ENCODE results near the gene RCL1.
"Not testable (repeated sequence)": the region's sequence is repeated elsewhere in the genome, so short reads cannot be mapped to it uniquely, and the experiment has no call there.

RCL1 gene

DNA sequence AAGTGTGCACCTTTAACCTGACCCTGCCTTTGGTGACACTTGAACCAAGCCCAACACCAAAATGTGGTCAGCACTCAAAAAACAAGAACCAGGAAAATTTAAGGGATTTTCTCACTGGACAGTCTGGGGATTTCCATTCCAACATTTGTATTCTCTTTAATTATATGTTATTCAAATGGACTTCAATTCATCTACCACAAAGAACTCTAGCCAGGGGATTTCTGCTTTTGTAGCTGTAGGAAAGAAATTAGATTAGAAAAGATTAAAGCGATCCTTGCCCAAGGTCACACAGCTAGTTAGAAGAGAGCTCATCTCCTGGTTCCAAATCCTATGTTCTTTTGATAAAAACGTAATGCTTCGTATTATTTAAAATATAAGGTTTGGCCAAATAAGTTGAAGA lies 97.5 kb downstream of the RCL1 start:
- DNase-seq = no peak

DNA sequence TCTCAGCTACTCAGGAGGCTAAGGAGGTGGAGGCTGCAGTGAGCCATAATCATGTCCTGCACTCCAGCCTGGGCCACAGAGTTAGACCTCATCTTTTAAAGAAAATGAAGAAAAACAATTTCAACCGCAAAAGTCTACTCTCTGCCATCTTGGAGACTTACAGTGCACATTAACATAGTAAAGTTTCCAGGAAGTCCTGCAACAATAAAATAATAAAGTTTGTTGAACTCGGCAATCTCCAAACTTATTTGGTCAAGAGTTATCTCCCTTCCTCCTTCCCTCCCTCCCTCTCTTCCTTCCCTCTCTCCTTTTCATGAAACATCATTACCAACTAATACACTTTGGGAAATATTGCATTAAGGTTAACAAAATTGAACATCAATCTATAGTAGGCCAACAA lies 98.2 kb downstream of the RCL1 start:
- DNase-seq = no peak

DNA sequence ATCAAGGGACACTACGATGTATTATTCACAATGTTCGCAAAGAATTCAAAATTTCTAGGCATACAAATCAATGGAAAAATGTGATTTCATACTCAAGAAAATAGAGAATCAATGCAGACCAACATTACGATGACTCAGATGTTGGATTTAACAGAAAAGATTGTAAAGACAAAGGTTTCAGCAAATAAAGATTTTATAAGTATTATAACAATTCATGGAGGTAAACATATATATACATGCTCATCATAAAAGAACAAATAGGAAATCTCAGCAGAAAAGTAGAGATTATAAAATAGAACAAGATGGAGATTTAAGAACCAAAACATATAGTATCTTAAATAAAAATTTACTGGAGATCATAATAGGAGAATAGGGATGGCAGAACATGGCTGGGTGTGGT lies 98.9 kb downstream of the RCL1 start:
- DNase-seq = no peak

DNA sequence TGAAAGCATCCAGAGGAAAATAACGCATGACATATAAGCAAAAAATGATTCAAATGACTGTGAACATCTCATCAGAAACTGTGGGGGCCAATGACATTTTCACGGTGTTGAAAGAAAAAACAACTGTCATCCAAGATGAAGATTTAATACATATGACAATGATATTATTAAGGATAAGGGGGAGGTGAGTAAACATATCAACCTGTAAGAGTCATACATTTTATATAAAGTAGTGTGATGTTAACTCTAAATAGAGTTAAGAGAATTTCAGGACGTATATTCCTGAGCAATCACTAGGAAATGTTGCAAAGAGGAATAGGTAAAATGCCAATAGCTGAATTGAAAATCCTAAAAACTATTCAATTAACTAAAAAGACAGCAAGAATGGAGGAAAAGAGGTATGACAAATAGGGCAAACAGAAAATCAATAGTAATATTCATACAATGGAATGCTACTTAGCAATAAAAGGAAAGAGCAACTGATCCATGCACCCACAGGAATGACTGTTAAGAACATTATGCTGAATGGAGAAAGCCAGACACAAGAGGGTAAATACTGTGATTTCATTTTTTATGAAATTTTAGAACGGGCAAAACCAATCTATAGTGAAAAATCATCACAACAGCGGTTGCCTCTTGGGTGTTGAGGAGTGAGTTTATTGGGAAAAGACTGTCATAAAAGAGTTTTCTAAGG lies 99.9 kb downstream of the RCL1 start:
- DNase-seq = no peak

DNA sequence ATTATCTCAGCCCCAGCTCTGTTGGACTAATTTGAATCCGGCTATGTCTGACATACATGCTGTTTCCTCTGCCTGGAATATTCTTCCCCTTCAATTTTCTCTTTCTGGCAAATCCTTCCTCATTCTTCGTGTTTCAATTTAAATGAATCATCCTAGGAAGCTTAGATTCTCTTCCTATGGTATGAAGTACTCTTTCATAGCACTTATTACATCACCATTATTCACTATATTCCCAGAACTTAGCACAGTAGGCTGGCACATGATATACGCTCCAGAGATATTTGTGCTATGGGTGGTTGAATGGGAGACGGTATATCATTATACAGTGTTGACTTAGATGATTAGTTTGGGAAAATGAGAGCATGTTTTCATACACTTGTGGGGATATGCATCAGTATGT lies 101.3 kb downstream of the RCL1 start:
- no peak for DNase-seq

DNA sequence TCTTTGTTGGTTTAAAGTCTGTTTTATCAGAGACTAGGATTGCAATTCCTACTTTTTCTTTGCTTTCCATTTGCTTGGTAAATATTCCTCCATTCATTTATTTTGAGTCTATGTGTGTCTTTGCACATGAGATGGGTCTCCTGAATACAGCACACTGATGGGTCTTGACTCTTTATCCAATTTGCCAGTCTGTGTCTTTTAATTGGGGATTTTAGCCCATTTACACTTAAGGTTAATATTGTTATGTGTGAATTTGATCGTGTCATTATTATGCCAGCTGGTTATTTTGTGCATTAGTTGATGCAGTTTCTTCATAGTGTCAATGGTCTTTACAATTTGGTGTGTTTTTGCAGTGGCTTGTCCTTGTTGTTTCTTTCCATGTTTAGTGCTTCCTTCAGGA lies 107.1 kb downstream of the RCL1 start:
- not testable (repeated sequence) for DNase-seq

DNA sequence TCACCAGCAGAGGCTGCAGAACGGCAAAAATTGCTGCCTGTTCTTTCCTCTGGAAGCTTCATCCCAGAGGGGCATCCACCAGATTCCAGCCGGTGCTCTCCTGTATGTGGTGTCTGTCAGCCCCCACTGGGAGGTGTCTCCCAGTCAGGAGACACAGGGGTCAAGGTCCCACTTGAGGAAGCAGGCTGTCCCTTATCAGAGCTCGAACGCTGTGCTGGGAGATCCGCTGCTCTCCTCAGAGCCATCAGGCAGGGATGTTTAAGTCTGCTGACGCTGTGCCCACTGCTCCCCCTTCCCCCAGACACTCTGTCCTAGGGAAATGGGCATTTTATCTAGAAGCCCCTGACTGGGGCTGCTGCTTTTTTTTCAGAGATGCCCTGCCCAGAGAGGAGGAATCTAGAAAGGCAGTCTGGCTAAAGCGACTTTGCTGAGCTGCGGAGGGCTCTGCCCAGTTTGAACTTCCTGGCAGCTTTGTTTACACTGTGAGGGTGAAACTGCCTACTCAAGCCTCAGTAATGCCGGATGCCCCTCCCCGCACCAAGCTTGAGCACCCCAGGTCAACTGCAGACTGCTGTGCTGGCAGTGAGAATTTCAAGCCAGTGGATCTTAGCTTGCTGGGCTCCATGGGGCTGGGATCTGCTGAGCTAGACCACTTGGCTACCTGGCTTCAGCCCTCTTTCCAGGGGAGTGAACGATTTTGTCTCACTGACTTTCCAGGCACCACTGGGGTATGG lies 108.8 kb downstream of the RCL1 start:
- not testable (repeated sequence) for DNase-seq

DNA sequence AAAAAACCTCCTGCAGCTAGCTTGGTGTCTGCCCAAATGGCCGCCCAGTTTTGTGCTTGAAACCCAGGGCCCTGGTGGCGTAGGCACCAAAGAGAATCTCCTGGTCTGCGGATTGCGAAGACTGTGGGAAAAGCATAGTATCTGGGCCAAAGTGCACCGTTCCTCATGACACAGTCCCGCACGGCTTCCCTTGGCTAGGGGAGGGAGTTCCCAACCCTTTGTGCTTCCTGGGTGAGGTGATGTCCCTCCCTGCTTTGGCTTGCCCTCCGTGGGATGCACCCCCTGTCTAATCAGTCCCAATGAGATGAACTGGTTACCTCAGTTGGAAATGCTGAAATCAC lies 109.4 kb downstream of the RCL1 start:
- DNase-seq = no peak

DNA sequence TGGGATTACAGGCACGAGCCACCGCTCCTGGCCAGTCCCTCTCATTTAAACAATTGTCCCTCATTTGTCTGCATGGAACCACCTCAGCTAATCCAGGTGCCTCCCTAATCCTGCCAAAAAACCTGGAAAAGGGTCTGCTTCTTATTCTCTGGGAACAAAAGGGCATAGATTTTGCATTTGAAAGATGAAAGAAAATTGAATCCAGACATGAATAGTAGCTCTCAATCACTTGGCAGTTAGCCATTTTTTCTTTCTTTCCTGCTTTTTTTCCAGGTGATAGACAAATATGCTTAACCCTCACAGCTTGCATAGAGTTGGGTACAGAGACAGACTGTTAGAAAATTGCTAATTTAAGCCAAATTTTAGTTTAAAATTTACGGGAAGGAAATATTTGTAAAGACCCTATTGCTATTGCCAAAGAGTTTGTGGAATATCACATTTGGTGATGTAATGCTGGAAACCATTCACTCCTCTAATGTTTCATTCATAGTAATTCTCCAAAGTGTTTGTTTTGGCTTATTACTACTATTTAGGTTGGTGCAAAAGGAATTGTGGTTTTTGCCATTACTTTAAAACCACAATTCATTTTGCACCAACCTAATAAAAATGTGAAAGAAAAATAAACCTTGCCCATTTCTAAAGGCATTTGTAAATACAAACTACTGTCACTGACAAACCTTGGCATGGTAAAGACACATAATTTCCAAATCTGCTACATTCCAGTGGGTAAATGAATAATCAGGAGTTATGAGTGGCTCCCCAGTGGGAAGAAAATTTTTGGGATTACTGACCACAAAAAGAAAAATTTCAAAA lies 111.8 kb downstream of the RCL1 start:
- DNase-seq = no peak

DNA sequence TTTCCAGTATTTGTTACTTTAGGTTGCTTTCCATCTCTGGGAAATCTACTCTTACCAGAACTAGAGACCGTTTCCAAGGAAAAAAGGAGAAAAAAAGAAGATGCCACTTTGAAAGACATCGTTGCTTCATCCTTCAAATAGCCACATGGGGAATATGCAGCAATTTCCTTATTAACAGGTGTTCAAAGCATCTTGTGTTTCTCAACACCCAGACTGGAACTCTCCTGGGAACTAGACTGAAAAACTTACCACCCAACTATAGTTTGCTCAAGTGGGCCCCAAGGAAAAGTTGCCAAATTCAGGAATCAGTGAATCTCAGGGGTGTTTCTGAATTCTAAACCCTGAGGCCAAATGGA lies 112.4 kb downstream of the RCL1 start:
- no peak for DNase-seq

Measured in CD4-positive, alpha-beta T cell treated with Interleukin-15 for 1 hour (primary cell).